OCI-M1 (cell line): ENCODE results near the gene RWDD3.

ENCODE experiments used
- DNase-seq: peaks from one replicate; lab custom pipeline; 2025; lab: John Stamatoyannopoulos, UW

The RWDD3 gene

GRCh38 chr1:95230256-95230655 lies 3.8 kb upstream of the RWDD3 start:
- DNase-seq, result no peak

GRCh38 chr1:95230768-95231191 lies 3.2 kb upstream of the RWDD3 start:
- DNase-seq, result no peak

GRCh38 chr1:95232646-95233318 lies 1.2 kb upstream of the RWDD3 start:
- DNase-seq, result no peak

- DNase-seq, result no peak
Observed at GRCh38 chr1:95233319-95233736, 682 bp upstream of the RWDD3 start.

- no peak for DNase-seq
Observed at GRCh38 chr1:95236784-95237575, 3.0 kb downstream of the RWDD3 start.

GRCh38 chr1:95237981-95238703 lies 4.1 kb downstream of the RWDD3 start:
- DNase-seq, result peak; percentile 15

- DNase-seq, result no peak
Observed at GRCh38 chr1:95245029-95245428, 11.0 kb downstream of the RWDD3 start.

- no peak for DNase-seq
Observed at GRCh38 chr1:95246511-95246910, 12.5 kb downstream of the RWDD3 start.

- DNase-seq, result no peak
Observed at GRCh38 chr1:95247607-95248006, 13.6 kb downstream of the RWDD3 start.

GRCh38 chr1:95249916-95250315 lies 15.9 kb downstream of the RWDD3 start:
- peak; percentile 68 for DNase-seq

GRCh38 chr1:95252422-95252821 lies 18.4 kb downstream of the RWDD3 start:
- peak; percentile 86 for DNase-seq

GRCh38 chr1:95254959-95255358 lies 20.9 kb downstream of the RWDD3 start:
- no peak for DNase-seq

GRCh38 chr1:95255826-95256225 lies 21.8 kb downstream of the RWDD3 start:
- DNase-seq, result no peak

GRCh38 chr1:95257758-95258157 lies 23.7 kb downstream of the RWDD3 start:
- DNase-seq, result no peak

- DNase-seq, result no peak
Observed at GRCh38 chr1:95259245-95259644, 25.2 kb downstream of the RWDD3 start.

GRCh38 chr1:95262913-95263312 lies 28.9 kb downstream of the RWDD3 start:
- DNase-seq, result no peak

- DNase-seq, result no peak
Observed at GRCh38 chr1:95263450-95263849, 29.4 kb downstream of the RWDD3 start.

GRCh38 chr1:95265106-95265505 lies 31.1 kb downstream of the RWDD3 start:
- no peak for DNase-seq

GRCh38 chr1:95276429-95276828 lies 42.4 kb downstream of the RWDD3 start:
- DNase-seq, result no peak

- DNase-seq, result peak; percentile 58
Observed at GRCh38 chr1:95278173-95279006, 44.4 kb downstream of the RWDD3 start.

- DNase-seq, result no peak
Observed at GRCh38 chr1:95281781-95282517, 47.9 kb downstream of the RWDD3 start.
